Stimulated activated CD8-positive, alpha-beta memory T cell treated with anti-CD3 and anti-CD28 coated beads, Interleukin-7, amount 100 ng/mL, for 1 hour (primary cell): ENCODE measurements around the gene RNASET2.

Experiments
- DNase-seq, 2 donors: peaks; one replicate each; pipeline ENCODE4 v3.0.0-alpha.2; 2020; ENCODE audit warnings: low read depth in 2 of 2

The RNASET2 gene

DNA sequence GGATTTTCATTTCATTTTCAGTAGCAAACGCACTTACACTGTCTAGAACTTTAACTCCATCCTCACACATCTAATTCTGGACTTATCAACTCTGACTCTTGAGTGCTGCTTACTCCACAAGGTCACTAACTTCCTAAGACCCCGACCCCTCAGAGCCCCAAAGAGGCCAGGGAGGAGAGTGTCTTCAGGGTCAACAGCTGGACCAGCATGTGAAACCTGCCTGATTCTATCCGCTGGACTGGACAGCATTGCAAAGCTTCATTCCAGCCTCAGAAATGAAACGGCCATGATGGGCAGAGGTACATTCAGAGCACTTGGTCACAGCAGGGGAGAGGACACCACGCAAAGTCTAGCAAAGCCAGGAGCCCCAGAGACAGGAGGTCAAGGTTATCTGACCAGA is 9.1 kb downstream of the RNASET2 start:
- no peak for DNase-seq

DNA sequence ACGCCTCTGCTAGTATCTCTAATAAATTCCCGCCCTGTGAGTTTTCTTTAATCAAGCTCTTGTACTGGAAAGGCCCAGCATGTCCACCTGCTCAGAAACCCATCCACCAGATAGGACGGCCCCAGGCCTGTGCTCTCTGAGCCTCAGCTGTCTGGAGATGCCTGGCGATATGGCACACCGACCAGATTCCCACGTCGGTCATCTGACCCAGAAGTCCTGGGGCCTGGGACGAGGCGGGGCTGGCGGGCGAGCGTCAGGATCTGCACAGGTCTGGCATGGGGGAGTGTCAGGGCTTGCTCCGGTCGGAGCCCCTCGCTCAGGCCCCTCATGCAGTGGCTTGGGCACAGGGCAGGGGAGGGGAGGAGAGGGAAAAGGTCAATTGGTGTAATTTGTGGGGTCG is 10.2 kb downstream of the RNASET2 start:
- DNase-seq = no peak

- no peak for DNase-seq
These were observed 11.6 kb downstream of the RNASET2 start for GRCh38 chr6:166944666-166945256.

DNA sequence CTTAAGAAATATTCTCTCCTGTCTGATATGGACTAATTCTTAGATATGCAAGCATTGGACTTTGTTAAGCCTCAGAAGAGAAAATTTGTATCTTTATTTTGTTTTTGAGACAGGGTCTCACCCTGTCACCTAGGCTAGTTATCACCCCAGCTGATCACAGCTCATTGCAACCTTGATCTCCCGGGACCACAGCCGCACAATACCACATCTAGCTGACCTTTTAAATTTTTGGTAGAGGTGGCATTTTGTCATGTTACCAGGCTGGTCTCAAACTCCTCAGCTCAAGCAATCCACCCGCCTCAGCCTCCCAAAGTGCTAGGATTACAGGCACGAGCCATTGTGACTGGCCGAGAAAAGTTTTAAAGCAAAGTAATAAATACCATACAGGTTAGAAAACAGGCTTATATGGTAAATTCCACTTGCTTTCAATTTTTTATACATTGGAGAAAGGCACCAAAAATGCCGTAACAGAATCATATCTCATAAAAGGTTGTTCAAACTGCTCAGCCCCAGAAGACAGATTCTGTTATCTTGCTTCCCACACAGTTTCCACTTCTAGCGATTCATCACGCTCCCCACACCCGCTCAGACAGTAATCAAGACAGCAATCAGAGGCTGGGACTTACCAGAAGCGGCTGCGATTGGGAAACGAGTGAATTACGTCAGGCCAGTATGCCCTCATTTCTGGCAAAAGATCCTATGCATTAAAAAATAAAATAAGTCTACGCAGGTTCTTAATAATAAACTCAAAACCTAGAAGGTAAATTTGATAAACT is 13.8 kb downstream of the RNASET2 start:
- DNase-seq = no peak

DNA sequence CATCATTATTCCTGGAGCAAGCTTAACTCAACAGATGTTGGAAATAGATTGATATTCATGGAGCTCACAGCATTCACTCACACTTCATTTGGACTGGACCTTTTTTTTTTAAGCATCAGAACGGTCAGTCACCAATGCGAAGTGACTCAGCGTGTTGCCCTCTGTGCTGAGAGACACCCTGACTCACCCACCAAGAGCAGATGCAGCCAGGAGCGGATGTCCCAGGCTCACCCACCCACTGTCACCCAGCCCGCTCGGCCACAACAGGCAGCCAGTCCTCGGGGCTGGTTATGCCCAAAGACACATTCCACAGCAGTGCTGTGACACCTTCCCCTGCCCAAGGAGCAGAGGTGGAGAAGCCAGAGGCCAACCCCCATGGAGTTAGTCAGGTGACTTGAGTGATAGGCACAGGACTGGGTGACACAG is 15.7 kb downstream of the RNASET2 start:
- DNase-seq = no peak

GRCh38 chr6:166939894-166940293 is 16.5 kb downstream of the RNASET2 start:
- no peak for DNase-seq

DNA sequence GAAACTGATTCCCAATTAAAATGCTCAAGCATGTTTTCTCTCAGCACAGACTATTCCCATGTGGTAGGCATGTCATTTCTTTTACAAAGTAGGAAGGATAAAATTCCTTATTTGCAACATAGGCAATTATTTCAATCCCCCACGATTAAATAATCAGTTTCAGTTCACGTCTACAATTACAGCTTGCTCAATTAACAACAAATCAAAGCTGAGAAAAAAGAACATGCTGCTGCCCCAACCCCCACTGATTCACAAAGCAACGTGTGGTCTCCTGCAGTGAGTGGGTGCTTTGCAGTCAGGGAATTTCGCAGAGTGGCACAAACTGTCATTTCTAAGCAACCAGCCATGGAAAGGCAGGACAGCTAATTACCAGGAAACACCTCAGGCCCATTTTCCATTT is 17.0 kb downstream of the RNASET2 start:
- DNase-seq = no peak

GRCh38 chr6:166938704-166939103 is 17.6 kb downstream of the RNASET2 start:
- DNase-seq = no peak

- no peak for DNase-seq
These were observed 18.2 kb downstream of the RNASET2 start for GRCh38 chr6:166938150-166938549.

DNA sequence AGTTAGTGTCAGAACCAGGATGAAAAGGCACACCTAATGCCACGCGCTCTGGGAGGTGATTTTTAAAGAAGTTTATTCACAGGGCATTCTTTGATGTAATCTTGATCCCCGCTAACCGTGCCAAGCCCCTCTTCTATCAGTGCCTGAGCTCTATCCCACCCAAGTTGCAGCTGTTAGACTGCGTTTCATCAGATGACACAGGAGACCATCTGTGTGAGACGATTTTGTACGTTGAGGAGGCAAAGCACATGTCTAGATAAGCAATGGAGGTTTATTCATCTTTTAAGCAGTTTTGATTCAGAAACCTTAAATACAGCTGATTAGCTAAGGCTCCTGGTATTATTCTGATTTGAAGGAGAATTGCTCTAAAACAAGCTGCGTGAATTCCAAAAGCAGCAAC is 18.6 kb downstream of the RNASET2 start:
- DNase-seq = no peak

DNA sequence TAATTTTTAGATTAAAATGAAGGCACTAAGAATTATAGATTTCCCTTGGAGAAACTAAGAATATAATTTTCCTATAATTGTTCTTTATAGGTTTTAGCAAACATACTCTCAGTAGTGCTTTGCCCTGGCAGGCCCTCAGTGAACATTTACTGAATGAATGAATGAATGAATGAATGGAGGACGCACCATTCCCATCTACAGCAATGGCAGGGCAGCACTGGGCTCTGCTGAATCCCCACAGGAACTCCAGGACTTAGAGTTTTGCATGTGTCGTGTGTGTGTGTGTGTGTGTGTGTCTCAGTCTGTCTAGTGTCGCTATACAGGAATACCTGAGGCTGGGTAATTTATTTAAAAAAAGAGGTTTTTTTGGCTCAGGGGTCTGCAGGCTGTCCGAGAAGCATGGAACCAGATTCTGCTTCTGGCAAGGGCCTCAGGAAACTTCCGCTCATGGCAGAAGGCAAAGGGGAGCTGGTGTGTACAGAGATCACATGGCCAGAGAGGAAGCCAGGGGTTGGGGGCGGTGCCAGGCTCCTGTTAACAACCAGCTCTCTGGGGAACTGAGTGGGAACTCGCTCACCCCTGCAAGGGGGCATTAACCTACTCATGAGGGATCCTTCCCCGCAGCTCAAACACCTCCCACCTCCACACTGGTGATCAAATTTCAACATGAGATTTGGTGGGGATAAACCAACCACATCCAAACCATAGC is 20.1 kb downstream of the RNASET2 start:
- no peak for DNase-seq

DNA sequence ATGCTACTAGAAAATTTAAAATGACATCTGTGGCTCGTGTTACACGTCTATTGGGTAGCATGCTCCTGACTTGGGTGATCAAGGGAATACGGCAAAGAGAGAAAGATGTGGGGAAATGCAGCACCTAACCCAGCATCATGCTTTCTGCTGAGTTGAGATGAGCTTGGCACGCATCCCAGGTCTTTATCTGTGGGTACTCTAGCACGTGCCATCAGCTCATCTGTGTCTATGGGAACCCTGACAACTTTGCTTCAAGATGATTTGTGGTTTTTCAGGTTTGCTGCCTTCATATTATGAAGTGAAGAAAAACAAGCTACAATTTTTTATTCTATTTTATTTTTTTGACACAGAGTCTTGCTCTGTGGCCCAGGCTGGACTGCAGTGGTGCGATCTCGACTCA is 21.0 kb downstream of the RNASET2 start:
- DNase-seq = no peak

GRCh38 chr6:166934174-166934573 is 22.2 kb downstream of the RNASET2 start:
- no peak for DNase-seq

DNA sequence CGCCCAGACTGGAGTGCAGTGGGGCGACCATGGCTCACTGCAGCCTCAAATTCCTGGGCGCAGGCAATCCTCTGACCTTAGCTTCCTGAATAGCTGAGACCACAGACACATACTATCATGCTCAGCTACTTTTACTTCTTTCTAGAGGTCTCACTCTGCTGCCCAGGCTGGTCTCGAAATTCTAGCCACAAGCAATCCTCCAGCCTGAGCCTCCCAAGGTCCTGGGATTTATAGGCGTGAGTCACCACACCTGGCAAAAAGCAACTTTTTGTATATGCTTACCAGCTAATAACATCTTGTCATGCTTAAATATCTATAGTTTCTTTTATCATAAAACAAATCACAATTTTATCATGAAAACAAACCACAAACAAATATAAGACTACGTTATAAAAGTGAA is 23.0 kb downstream of the RNASET2 start:
- DNase-seq = no peak

DNA sequence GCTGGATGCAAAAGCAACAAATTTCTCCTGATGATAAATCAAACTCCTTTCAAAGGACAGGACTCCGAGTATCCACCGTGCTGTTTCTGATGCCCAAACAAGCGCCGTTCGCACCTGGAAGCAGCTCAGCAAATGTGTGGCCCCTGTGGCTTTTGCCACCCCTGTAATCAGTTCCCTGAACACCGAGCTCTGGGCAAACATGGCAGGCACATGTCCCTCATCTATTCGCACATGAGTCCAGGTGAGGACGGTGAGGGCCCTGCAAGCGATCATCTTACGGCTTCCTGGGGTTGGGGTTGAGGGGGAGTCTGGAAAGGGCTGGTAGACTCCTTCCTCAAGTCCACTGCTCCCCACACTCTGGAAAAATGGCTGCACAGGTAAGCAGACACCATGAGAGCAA is 23.7 kb downstream of the RNASET2 start:
- no peak for DNase-seq

GRCh38 chr6:166932116-166932515 is 24.2 kb downstream of the RNASET2 start:
- DNase-seq = no peak

DNA sequence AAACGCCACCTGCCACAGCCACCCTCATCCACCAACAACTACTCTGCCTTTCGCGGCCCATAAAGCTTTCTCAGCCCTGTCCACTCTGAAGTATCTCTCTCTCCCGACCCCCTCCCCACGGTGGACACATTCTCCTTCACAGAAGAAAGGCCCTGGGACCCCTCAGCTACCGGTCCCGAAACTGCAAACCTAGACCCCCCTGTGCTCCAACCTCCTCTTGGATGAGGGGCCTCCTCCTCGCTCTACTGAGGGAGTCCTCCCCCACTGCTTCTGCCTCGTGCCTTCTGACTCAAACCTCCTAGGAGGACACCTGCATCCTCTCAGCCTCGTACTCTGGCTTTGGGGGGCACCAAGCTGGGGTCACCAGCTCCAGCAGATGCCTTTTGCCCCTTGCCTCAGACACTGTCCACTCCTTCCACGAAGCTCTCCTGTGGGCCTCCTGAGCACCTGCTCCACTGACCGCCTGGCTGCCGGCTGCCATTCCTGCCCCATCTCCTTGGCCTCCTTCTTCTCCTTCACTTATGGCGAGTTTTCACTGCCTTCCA is 24.9 kb downstream of the RNASET2 start:
- DNase-seq = no peak

GRCh38 chr6:166930354-166930891 is 25.9 kb downstream of the RNASET2 start:
- DNase-seq = no peak

DNA sequence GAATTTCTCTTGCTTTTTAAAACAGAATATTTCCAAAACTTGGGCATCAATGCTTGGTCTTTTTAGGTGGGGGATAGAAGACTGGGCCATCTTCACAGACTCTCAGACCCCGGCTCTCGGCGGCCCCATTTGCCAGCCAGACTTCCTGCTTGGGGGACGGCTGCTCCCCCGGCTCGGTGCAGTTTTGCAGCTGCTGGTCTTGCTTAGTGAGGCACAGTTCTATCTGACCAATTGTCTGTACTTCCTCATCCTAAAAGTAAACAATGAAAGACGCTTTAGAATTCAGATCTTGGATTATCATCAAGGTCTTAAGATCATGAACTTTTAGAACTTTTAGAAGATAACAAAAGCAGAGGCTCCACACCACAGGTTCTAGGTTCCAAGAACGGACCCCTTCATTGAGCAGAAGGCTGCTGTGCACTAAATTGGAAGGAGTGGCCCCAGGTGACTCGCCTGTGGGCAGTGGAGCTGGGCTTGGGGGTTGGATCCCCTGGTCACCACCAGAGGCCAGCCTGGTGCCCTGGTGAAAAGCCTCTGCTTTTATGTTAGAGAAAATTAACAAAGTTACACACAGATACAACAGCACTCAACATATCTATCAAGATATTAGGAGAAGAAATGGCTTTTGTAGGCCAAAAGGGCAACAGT is 26.7 kb downstream of the RNASET2 start:
- DNase-seq = no peak

- no peak for DNase-seq
These were observed 27.5 kb downstream of the RNASET2 start for GRCh38 chr6:166928644-166929541.
